GM21515 (cell line): Measurements from ENCODE around the gene MAGED1.
"Not testable (repeated sequence)": the region's sequence is repeated elsewhere in the genome, so short reads cannot be mapped to it uniquely, and the experiment has no call there.

Experiments used
- ATAC-seq: cut with Tn5 transposase; IDR thresholded peaks from one replicate; pipeline ENCODE4 v1.9.1; 2021; ENCODE audit not compliant: unreplicated experiment

The MAGED1 gene

GRCh38 chrX:51893931-51894696 is 691 bp downstream of the MAGED1 start:
- ATAC-seq, result no peak

DNA sequence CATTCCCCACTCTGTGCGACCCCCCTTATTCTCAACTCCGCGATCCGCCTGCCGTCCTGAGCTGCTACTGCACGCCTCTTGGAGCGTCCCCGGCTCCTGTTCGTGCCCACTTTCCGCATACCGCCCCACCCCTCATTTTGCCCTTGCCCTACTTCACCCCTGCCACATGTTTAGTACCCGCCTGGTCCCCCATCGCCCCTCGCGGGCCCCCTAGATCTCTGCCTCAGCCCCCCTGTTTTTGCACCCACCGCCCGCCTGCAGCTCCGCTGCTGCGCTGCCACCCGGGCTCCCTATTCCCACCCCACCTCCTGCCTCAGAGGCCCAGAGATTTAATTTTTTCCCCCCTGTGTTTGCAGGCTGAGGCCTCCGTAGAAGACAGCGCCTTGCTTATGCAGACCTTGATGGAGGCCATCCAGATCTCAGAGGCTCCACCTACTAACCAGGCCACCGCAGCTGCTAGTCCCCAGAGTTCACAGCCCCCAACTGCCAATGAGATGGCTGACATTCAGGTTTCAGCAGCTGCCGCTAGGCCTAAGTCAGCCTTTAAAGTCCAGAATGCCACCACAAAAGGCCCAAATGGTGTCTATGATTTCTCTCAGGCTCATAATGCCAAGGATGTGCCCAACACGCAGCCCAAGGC is 1.4 kb downstream of the MAGED1 start:
- peak; percentile 60 for ATAC-seq

GRCh38 chrX:51896626-51897025 is 3.2 kb downstream of the MAGED1 start:
- no peak for ATAC-seq

DNA sequence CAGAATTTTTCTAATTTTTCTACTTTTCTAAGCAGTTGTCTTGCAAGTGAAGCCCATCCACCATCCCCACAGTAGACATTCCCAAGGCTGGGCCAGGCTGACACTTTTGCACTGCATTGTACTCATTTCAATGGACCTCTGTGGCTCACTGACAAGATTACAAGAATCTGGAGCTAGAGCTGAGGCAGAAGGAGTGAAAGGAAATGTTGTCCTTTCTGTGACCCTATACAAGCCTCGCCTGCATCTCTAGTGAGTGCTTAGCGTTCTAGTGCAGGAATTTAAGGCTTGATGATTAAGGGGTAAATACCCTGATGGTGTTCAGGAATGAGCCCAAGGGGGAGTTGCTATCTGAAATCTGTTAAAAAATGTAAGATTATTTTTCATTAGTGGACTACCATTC is 6.3 kb downstream of the MAGED1 start:
- ATAC-seq, result no peak

DNA sequence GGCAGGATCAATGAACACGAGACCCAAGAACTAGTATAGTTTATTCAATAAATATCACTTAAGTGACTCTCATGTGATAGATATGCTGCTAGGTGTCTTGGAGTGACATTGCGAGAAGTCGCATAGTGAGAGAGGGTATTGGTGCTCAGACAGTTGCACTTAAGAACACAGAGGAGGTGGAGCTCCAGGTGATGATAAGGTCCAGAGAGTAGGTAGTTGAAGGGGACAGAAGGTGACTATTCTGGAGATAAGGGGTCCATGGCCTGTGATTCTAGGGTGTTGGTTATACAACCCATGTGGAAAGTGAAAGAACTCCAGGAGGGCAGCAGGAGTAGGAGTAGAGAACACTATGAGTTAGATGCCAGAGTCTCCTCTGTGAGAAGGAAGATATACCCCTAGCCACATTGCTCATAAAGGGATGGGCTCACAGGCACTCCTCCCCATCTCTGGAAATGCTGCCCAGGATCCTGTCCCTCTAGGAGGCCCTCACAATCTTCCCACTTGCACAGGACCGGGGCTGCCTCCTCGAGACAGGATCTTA is 9.2 kb downstream of the MAGED1 start:
- no peak for ATAC-seq

DNA sequence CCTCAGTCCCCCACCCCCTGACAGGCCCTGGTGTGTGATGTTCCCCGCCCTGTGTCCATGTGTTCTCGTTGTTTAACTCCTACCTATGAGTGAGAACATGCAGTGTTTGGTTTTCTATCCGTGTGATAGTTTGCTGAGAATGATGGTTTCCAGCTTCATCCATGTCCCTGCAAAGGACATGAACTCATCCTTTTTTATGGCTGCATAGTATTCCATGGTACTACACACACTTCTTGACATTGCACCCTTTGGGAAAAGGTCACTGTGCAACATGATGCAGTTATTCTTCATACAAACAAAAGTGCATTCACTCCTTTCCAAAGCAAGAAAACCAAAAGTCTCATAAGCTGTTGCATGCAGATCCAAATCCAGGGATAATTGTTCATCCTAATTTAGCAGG is 11.7 kb downstream of the MAGED1 start:
- not testable (repeated sequence) for ATAC-seq

- no peak for ATAC-seq
Measured at GRCh38 chrX:51905711-51906110, 12.3 kb downstream of the MAGED1 start.

DNA sequence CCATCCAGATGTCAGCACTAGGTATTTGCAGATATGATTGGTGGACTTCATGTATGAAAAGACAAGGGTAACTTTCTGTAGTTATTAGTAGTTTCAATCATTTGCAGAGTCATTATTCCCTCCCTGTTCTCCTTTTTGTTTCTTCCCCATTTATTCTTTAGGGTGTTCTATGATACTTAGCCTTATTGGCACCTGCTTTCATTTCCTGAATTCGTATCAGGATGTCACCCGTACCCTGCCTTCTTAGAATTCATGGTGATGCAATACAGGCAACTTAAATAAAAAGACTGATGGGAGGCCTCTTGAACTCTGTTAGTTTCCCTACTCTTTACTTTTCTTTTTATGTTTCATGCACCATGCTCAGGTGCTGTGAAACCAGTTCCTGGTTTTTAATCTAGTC is 24.2 kb downstream of the MAGED1 start:
- ATAC-seq, result no peak

GRCh38 chrX:51922561-51922960 is 29.1 kb downstream of the MAGED1 start:
- no peak for ATAC-seq

DNA sequence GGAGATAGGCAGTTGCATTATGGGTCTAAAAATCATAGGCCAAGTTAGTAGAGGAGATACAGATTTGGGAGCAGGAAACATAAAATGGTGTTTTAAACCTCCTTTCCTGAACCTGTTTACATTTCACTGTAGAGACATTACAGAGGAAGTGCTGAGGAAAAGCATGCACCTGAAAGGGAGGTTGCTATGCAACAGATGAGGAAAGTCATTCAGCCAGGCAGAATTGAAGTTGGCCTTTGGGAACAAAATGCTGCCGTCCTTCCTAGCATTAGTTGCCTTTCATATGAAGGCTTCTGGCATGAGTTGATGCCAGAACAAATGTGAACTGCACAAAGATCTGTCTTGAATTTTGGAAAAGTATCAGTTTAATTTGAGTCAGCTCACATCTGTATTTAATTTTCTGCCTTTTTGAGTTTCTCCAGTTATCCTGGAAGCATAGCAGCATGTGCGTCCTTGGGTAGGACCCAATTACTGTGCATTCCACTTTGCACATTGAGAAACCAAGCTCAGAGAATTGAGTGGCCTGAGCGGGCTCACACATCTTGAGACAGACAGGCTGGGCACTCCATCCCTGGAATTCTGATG is 38.2 kb downstream of the MAGED1 start:
- ATAC-seq, result no peak
